OCI-M2 (cell line): ENCODE measurements around the gene NAPG.
"Not testable (repeated sequence)": the region's sequence is repeated elsewhere in the genome, so short reads cannot be mapped to it uniquely, and the experiment has no call there.

Experiments
- DNase-seq: peaks from one replicate; lab custom pipeline; 2025; ENCODE audit not compliant: unreplicated experiment; lab: John Stamatoyannopoulos, UW

NAPG gene

DNA sequence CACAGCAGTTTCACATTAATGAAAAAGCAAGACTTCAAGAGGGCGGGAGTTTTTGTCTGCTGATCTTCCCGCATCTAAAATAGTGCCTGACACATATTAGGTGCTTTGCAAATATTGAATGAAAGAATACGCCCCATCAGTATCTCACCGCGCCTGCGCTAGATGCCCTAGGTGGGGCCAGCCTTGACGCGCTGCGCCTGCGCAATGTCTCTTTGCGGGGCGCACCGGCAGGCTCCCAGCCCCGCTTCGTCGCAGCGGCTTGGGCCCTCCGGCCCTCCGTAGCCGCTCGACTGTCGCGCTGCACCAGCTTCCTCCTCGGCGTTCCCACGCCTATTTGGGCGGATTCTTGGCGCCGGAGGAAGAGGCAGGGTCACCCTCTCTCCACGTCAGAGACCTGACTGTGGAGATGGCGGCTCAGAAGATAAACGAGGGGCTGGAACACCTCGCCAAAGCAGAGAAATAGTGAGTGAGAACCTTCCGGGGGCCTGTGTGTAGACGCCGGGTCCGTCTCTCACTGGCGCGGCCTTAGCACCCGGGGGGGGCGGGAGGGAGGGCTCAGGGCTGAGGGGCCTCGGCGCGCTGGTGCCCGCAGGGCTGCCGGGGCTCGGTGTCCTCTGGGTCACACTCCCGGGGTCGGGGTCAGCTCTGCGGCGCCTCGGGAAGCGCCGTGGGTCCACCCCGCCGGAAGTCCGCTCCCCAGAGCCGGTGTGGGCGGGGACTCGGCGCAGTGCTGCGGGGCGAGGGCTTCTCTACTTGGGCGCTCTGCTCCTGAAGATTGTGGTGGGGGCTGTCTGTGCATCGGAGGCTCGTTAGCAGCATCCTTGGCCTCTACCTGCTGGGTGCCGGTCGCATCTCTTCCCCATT lies at the start of gene NAPG:
NAPG (plus strand) TSS at position 331 of the 864 bp plus-strand sequence; CDS start at position 407, 76 bp downstream.
- peak; percentile 39 for DNase-seq

DNA sequence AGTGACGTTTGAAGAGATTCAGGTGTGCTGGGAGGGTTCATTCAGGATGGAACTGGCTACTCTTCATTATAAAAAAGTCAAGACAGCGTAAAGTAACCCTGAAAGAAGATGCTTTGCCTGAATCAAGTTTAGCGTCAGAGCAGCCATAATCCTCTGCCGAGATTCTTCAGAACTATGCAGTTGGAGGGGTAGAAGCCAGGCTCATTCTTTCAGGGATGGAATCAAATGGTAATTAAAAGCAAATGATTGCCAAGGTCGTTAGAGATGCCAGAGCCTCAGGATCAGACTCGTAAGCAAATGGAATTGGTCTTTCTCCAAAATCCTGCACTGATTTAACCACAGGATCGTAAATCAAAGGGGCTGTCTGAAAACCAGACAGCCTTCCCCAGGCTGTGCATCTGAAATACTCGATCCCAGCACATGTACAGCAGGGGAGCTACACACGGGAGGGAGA lies 49.5 kb upstream of the NAPG start:
- DNase-seq: no peak

DNA sequence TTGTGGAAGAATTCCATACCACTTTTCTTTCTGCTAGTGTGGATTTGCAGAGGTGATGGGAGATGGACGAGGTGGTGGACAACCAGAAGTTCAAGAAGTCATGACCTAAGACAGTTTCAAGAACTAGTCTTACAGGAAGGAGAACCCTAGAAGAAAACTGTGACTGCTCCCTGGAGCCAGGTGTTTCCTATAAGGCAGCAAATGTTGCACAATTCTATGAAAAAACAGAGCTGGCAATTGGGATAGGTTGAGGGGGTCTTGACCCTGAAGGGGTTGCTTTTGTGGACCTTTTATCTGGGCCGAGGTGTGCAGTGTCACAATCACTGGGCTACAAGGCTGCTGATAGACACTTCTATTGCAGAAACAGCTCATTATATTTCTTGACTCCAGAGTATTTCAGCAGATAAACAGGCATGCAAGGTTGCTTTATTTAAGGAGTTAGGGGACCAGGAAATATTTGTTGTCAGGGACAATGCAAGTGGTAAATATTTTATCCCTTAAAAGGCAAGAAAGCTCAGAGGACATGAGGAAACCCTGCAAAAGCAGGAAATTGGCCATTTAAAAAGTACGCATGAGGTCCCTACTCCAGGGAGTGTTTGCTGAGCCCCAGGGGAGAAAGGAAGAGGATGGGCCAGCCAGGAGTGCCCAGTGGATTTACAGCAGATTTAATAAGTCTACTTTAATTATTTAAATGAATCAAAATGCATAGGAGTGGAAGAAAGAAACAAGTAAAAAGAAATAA lies 48.5 kb upstream of the NAPG start:
- DNase-seq: no peak

DNA sequence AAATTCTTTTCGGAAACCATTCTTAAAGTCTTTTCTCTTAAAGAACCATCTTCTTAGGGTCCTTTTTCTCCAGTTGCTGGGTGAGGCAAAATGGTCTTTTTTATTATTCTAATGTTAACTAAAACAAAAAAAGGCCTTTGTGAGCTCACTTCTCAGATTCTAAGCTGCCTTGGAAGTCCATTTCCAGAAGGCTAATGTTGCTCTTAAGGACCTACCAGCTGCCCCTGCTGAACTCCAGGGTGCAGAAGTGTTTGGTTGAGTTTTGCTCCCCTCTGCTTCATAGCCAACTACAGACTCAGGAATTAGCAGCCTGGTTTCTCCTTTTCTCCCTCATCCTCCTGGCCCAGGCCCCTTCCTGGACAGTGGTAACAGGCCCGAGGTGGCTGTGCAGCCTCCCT lies 48.0 kb upstream of the NAPG start:
- no peak for DNase-seq

DNA sequence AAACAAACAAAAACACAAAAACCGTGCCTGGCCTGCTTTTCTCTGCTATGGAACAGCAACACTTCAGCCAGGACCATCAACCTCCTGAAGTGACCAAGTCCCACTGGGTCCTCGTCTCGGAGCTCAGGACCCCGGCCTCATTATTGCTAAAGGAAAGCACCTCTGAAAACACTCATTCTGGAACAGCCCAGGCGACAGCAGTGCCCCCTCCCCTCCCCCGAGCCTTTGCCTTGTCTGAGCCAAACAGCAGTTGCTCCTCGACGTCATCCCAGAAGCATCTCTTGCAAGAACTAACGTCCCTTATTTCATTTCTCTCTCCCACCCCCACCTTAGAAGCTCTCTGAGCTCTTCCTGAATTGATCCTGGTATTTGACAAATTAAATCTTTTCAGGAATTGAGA lies 44.0 kb upstream of the NAPG start:
- DNase-seq: no peak

DNA sequence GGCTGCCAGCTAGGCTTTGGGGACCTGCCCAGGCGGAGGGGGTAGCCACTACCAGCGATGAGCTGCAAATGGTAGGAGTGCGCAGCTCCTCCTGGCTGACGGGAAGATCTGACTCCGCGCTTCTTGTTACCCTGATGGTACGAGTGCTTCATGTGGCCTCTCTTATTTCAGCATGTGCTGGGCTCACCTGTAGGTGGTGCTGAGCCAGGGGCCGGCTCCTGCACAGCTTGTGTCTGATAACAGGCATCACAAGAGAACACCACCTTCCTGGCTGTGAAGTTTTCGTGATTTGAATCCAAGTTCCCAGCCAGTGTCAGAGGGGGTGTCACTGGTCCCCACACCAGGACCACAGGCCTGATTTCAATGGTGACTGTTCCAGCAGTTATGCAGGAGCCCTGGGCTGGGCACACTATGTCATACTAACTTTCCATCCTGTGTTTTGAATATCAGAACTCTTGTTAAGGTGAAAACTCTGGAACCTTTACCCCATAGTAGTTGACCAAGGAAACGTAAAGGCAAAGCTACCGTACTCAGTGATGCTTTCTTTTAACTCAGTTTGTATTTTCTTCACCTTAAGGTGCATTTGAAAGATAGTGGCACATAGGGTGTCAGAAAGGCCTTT lies 43.4 kb upstream of the NAPG start:
- DNase-seq: no peak

DNA sequence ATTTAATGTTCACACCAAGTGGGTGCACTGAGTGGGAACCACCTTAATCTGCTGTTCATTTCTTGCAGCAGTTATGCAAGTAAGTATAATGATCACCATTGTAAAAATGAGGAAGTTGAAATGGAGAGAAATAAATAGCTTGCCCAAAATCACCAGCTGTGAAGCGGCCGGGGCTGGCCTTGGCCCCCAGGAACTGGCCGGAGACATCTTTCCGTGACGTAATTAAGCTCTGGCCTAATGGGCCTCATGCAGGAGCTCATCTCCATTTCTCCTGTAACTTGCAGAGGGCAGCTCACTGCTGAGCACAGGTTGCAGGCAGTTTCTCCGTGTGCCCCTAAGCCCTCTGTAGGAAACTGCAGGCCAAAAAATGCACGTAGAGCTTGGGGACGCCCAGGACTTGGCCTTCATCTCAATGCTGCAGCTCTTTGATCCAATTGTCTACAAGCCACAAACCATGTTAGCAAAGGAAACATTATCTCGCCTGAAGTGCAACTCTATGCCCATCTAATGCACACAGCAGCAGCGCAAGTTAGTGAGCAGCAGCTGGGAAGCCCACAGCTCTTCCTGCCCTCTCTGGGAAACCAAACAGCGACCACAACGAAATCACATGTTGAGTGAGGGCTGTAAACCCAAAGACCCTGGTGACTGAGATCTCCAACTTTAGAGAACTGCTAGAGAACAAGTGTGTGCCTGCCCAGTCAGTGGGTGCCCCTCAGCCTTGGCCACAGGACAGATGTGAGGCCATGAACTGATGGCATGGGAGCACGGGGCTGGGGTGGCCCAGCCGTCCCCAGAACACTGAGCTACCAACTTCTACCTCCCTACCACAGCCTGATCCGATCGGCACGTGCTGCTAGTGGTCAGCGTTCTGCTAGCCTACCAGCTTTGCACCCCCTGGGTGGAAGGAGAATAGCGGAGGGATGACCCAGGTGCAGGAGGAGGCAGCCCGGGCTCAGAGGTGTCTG lies 42.6 kb upstream of the NAPG start:
- no peak for DNase-seq

DNA sequence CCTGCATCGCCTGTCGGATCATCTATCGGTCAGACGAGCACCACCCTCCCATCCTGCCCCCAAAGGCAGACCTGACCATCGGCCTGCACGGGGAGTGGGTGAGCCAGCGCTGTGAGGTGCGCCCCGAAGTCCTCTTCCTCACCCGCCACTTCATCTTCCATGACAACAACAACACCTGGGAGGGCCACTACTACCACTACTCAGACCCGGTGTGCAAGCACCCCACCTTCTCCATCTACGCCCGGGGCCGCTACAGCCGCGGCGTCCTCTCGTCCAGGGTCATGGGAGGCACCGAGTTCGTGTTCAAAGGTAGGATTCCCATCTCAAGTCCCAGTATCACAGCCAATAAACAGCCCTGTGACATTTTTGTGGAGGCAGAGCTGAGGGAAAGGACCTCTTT lies 40.4 kb upstream of the NAPG start:
- no peak for DNase-seq

DNA sequence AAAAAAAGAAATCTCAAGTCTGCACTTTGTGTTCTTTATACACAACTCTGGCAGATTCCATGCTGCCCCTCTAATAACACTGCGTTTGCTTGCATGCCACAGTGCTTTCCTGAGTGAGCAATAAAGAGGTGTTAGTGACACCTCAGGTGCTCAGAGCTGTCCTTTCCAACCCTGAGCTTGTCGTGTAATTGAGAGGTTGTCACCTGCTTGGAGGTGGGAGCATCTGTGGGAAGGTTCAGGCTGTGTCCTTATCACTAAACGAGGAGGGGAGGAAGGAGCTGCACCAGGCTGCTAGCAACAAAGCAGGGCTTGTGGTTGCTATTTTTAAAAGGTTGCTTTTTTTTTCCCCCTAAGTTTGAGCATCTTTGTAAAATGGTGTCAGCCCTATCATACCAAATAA lies 39.5 kb upstream of the NAPG start:
- no peak for DNase-seq

DNA sequence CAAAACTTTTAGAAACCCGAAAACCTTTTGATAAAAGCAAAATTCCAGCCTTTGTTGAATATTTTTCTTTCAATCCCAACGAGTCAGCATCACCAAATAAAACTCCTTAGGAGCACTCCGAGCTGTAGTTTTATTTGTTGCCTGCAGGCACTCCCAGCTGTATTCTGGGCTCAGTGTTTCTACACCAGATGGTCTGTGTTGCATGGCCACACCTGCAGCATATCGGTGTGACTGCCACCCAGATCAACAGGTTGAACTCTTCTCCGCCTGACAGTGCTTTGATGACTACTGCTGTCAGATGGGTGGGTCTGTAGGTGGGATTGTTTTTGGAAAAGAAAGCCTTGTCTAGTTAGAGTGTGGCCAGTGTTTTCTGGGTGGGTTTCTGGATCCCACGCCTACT lies 38.7 kb upstream of the NAPG start:
- DNase-seq: no peak

DNA sequence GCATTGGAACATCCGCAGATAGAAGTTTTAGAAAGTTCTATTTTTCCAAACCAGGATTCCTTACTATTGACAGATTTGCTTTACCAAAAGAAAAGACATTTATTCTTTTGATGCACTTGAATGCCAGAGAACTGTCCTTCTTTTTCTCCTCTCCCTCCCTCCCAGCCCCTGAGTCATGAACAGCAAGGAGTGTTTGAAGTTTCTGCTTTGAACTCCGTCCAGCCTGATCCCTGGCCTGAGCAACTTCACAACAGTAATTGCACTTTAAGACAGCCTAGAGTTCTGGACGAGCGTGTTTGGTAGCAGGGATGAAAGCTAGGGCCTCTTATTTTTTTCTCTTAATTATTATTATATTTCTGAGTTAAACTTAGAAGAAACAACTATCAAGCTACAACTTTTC lies 37.8 kb upstream of the NAPG start:
- DNase-seq: no peak

DNA sequence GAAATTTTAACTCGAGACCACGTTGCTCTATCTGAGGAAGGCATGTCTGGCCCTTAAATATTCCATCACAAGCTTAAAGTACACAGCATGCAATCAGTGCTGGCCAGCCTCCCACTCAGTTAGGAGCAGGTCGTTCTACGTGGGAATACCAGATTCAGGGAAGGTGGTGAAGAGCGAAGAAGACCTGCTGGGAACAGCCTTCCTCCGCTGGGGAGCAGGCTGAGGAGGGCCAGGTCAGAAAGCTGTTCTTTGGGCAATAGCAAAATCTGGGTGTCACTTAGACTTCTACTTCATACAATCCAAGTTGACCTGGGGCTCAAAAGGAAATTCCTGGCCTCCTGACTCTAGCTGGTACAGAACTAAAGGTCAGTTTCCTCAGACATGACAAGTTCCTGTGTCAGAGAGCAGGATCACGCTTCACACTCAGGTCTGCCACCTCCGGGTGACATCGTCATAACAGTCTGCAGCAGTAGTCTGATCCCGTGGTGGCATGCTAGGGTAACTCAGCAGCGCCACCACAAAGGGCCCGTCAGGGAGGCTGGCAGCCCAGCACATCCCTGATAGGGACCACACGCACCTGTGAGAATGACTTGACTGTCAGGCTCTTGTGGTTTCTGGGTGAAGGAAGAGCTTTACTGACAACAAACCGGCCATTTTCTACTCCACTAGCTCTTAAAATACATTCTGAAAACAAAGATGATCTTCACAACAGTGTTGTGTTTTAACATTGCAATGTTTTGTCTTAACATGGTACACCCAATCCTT lies 35.2 kb upstream of the NAPG start:
- DNase-seq: no peak

DNA sequence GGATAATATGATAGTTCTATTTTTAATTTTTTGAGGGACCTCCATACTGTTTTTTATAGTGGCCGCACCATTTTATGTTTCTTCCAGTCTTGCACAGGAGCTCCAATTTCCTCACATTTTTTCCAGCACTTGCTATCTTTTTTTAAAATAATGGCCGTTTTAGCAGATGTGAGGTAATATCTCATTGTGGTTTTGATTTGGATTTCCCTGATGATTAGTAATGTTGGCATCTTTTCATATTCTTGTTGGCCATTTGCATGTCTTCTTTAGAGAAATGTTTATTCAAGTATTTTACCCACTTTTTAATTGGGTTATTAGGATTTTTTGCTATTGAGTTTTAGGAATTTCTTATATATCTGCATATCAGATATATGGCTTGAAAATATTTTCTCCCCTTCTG lies 29.9 kb upstream of the NAPG start:
- DNase-seq: no peak

DNA sequence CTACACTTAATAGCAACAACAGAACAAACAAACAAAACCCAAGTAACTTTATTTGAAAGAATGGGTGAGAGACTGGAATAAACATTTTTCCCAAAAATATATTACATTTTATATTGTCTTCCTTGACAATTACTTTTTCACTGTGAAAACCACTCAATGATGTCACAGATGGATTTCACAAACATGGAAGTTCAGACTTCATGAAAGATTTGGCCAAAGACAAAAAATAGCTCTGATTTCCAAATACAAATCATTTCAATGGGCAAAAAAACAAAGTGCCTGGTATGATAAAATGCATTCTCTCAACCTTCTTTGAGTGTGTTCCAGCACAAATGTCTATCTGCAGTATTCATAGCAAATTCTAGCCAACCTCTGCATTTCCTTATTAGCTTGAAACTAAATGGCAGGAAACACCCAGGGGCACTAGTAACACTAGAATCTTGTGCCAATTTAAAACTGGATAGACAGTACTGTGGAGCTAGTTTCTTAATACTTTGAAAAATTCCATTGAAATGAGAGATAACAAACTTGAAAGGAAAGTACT lies 28.5 kb upstream of the NAPG start:
- DNase-seq: no peak

DNA sequence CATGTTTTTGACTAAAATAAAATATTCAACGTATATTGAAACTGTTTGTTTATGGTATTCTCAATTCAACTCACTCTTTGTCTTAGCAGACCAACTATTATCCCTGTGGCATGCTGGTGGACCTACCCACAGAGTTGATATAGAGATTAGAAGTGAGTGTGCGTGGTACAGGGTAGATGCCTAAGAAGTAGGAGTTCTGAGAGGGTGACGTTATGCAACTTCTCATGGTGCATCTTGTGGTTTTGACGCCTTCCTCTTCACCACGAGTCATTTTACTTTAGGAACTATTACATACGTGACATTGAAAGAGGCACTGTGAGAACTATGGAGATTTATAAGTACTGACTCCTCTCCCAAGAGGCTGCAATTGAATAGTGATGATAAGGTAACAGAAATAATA lies 26.6 kb upstream of the NAPG start:
- no peak for DNase-seq

DNA sequence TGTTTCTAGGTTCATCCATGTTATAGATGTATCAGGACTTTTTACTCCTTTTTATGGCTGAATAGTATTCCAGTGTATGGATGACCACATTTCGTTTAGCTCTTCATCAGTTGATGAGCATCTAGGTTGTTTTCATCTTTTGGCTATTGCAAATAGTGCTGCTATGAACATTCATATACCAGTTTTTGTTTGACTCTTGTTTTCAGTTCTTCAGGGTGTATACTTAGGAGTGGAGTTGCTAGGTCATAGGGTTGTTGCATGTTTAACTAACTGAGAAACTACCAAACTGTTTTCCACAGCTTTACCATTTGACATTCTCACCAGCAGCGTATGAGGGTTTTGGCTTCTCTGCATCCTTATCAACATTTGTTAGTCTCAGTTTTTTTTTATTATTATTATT lies 25.8 kb upstream of the NAPG start:
- DNase-seq: no peak

DNA sequence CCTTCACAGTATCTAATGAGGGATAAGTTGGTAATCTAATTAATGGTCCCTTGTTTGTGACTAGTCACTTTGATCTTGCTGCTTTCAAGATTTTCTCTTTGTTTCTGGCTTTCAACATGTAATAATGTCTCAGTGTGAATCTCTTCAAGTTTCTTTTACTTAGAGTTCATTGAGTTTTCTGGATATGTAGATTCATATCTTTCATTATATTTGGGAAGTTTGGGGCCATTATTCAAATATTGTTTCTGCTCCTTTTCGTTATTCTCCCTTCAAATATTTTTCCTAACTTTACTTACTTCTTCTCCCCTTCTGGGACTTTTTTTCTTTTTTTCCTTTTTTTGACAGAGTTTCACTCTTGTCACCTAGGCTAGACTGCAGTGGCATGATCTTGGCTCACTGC lies 21.1 kb upstream of the NAPG start:
- no peak for DNase-seq

DNA sequence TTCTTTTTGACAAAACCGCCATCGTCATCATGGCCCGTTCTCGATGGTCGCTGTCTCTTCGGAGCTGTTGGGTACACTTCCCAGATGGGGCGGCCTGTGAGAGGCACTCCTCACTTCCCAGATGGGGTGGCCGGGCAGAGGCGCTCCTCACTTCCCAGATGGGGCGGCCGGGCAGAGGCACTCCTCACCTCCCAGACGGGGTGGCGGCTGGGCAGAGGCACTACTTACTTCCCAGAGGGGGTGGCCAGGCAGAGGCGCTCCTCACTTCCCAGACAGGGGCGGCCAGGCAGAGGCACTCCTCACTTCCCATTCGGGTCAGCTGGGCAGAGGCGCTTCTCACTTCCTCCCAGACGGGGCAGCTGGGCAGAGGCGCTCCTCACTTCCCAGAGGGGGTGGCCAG lies 19.9 kb upstream of the NAPG start:
- not testable (repeated sequence) for DNase-seq

DNA sequence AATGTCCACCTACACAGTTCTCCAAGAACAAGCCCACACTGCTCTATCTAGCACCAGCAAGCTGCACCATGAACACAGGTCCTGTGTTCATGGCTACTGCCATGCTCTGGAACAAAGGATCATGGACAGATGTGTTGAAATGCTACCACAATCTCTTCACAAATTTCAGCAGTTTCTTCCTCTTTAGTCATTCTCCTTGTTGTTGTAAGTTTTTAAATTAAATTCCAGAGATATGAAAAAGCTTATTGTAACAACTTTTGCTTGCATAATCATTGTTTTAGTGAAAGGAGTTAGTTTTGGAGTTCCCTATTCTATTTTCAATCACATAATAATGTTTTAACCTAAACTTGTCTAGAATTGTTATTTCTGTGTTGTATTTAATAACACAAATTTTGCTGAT lies 17.2 kb upstream of the NAPG start:
- no peak for DNase-seq

DNA sequence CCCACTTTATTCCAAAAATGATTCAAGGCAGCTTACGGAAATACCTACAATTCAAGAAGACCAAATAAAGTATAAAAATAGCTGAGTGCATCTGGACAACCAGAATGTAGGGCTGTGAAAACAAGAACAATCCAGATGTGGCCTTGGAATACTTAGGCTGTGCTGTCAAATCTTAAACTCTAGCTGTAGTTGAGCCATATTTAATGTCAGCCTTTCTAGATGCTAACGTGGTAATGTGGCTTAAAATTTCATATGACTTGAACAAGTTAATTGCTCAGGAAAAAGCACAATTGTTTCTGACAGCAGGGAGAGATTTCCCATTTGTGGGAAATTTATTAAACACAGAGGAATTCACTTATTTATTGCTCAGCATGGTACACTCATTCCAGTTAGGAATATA lies 14.6 kb upstream of the NAPG start:
- no peak for DNase-seq
